ENCODE measurements around the gene ILDR1. TPM values are rescaled to one million over a fixed set of nuclear protein-coding genes. Genes with fewer than 3 reads are reported as not detected.
A peak's percentile ranks its signal among the peaks of the same experiment; 100 is the strongest.

ILDR1 gene
- total and polyA plus RNA-seq, 2 experiments from 2014 or later = 0.66 to 0.97 TPM

GRCh38 chr3:122006267-122006666 lies 15.8 kb downstream of the ILDR1 start (continued):
- TF ChIP-seq REST (IDR thresholded peaks at IDR 0.05; ENCODE audit: unreplicated experiment) (no peak), NANOG (IDR thresholded peaks at IDR 0.05; ENCODE audit: borderline replicate concordance) (no peak)

GRCh38 chr3:122004991-122005565 lies 17.0 kb downstream of the ILDR1 start:
- Histone ChIP-seq H3K9me2 (ENCODE audit: insufficient read depth) (0 out of 2 replicates have a peak, but pooled peaks cover 8% of the 10 kb centered on the region), H3K4me1 (ENCODE audit: insufficient read depth) (peaks cover 20% of the 10 kb centered on the region), H3K79me2 (replicated peaks; ENCODE audit: insufficient read depth) (no peaks in the 10 kb centered on the region), H4K20me1 (replicated peaks; ENCODE audit: insufficient read depth) (no peaks in the 10 kb centered on the region), H3K4me2 (peak overlapping the region; percentile 27), H3K27me3 (ENCODE audit: insufficient read depth) (no peaks in the 10 kb centered on the region), H3K4me3 (no peak overlapping the region), H3K27ac (ENCODE audit: low read depth) (no peak overlapping the region), H3K36me3 (ENCODE audit: insufficient read depth) (no peaks in the 10 kb centered on the region), H2AFZ (no peak overlapping the region), H3F3A (replicated peaks; ENCODE audit: low read depth) (no peaks in the 10 kb centered on the region)
- H3K27me3 Mint-ChIP-seq (ENCODE audit: insufficient read depth, low read depth, poor library complexity) = peaks cover 11% of the 10 kb centered on the region
- H3K4me3 Mint-ChIP-seq = no peak overlapping the region
- no peaks in the 10 kb centered on the region; the same call in 2 of the 3 replicates for H3K36me3 Mint-ChIP-seq (ENCODE audit: low read depth)
- ATAC-seq (peak; percentile 47), DNase-seq (ENCODE audit: low spot score) (peak; percentile 24)
- no peaks in the 10 kb centered on the region for H3K9me3 Mint-ChIP-seq
- peaks cover 39% of the 10 kb centered on the region for H3K4me1 Mint-ChIP-seq
- no peak overlapping the region; the same call in 1 of the 2 replicates for H3K27ac Mint-ChIP-seq
- no peak for TF ChIP-seq CREB1 (CRISPR knock-in tag; IDR thresholded peaks at IDR 0.05; ENCODE audit: low read depth)
- no peak for TF ChIP-seq REST (IDR thresholded peaks at IDR 0.05; ENCODE audit: unreplicated experiment)
- no peak for TF ChIP-seq ZNF114 (CRISPR knock-in tag; IDR thresholded peaks at IDR 0.05)
- no peak for TF ChIP-seq STAT1 (IDR thresholded peaks at IDR 0.05; ENCODE audit: unreplicated experiment)
- no peak for TF ChIP-seq EZH2 (IDR thresholded peaks at IDR 0.05; ENCODE audit: low read depth, unreplicated experiment)
- TF ChIP-seq EZH2phosphoT487 (IDR thresholded peaks at IDR 0.05; ENCODE audit: unreplicated experiment) = no peak
- no peak for TF ChIP-seq CTCF (conservative IDR thresholded peaks at IDR 0.05; ENCODE audit: low read depth in 2 of 2)
- TF ChIP-seq JUNB (IDR thresholded peaks at IDR 0.05; ENCODE audit: unreplicated experiment) = no peak
- TF ChIP-seq ZNF331 (CRISPR knock-in tag; IDR thresholded peaks at IDR 0.05; ENCODE audit: low read depth) = no peak
